Measurements from ENCODE around the gene ARHGAP1. TPM values are rescaled to one million over a fixed set of nuclear protein-coding genes. Genes with fewer than 3 reads are reported as not detected.

The ARHGAP1 gene
- total RNA-seq, 4 donors from 2014 or later, result 30.8 to 57.9 (median 47.7) TPM

GRCh38 chr11:46694607-46695006 lies 5.8 kb downstream of the ARHGAP1 start:
- no peak overlapping the region for H3K27ac ChIP-seq
- peaks cover 18 to 30% of the 10 kb centered on the region in 2 donors for H3K36me3 ChIP-seq
- no peaks in the 10 kb centered on the region for H3K9me3 ChIP-seq
- no peak for DNase-seq
- TF ChIP-seq CTCF (IDR thresholded peaks at IDR 0.05), result no peak
- no peak for TF ChIP-seq POLR2A (IDR thresholded peaks at IDR 0.05)
- H3K27me3 ChIP-seq, result no peaks in the 10 kb centered on the region
- WGBS, 2 donors, result 78 to 83% methylated on average over 7 of the region's 7 CpGs
- peaks cover 5 to 26% of the 10 kb centered on the region in 2 donors for H3K4me1 ChIP-seq
- H3K4me3 ChIP-seq (replicated peaks in 1 of 3), result no peak overlapping the region
- intact Hi-C loops (cut with DNase I), result no loop called here

- Histone ChIP-seq H3K4me3 (replicated peaks in 1 of 3) (no peak overlapping the region), H3K4me1 (peaks cover 0 to 21% of the 10 kb centered on the region in 2 donors), H3K36me3 (peaks cover 18 to 30% of the 10 kb centered on the region in 2 donors)
Observed at GRCh38 chr11:46694072-46694471, 6.3 kb downstream of the ARHGAP1 start.

GRCh38 chr11:46693597-46694012 lies 6.8 kb downstream of the ARHGAP1 start:
- no peak overlapping the region for H3K4me3 ChIP-seq (replicated peaks in 1 of 3)
- TF ChIP-seq CTCF (IDR thresholded peaks at IDR 0.05) (no peak), POLR2A (IDR thresholded peaks at IDR 0.05) (no peak)
- no peak overlapping the region for H3K27ac ChIP-seq
- H3K4me1 ChIP-seq, result peaks cover 0 to 16% of the 10 kb centered on the region in 2 donors
- no peaks in the 10 kb centered on the region for H3K27me3 ChIP-seq
- peaks cover 18 to 30% of the 10 kb centered on the region in 2 donors for H3K36me3 ChIP-seq
- intact Hi-C loops (cut with DNase I), result no loop called here
- no peaks in the 10 kb centered on the region for H3K9me3 ChIP-seq
- 81 to 100% methylated on average over 2 of the region's 2 CpGs for WGBS, 2 donors
- DNase-seq, result no peak

More at GRCh38 chr11:46694072-46694471, 6.3 kb downstream of the ARHGAP1 start:
- H3K9me3 ChIP-seq, result no peaks in the 10 kb centered on the region
- no peak for DNase-seq
- no peak overlapping the region for H3K27ac ChIP-seq
- no peaks in the 10 kb centered on the region for H3K27me3 ChIP-seq
- 89 to 90% methylated on average over 6 of the region's 6 CpGs for WGBS, 2 donors
- intact Hi-C loops (cut with DNase I), result no loop called here
- TF ChIP-seq POLR2A (IDR thresholded peaks at IDR 0.05), result no peak
- no peak for TF ChIP-seq CTCF (IDR thresholded peaks at IDR 0.05)

GRCh38 chr11:46692450-46692849 lies 8.0 kb downstream of the ARHGAP1 start:
- no peak overlapping the region for H3K27ac ChIP-seq
- H3K9me3 ChIP-seq, result no peaks in the 10 kb centered on the region
- no peak for DNase-seq
- H3K4me1 ChIP-seq, result peaks cover 0 to 7% of the 10 kb centered on the region in 2 donors
- intact Hi-C loops (cut with DNase I), result no loop called here
- WGBS, 2 donors, result 88 to 89% methylated on average over 4 of the region's 4 CpGs
- no peak overlapping the region for H3K4me3 ChIP-seq (replicated peaks in 1 of 3)
- peaks cover 23 to 33% of the 10 kb centered on the region in 2 donors for H3K36me3 ChIP-seq
- H3K27me3 ChIP-seq, result no peaks in the 10 kb centered on the region
- TF ChIP-seq CTCF (IDR thresholded peaks at IDR 0.05), result no peak
- TF ChIP-seq POLR2A (IDR thresholded peaks at IDR 0.05), result no peak

GRCh38 chr11:46690702-46691101 lies 9.7 kb downstream of the ARHGAP1 start:
- no peaks in the 10 kb centered on the region for H3K9me3 ChIP-seq
- no peak for DNase-seq
- H3K4me1 ChIP-seq, result no peaks in the 10 kb centered on the region
- TF ChIP-seq CTCF (IDR thresholded peaks at IDR 0.05) (no peak), POLR2A (IDR thresholded peaks at IDR 0.05) (no peak)
- no peak overlapping the region for H3K4me3 ChIP-seq (replicated peaks in 1 of 3)
- peaks cover 29 to 48% of the 10 kb centered on the region in 2 donors for H3K36me3 ChIP-seq
- H3K27me3 ChIP-seq, result no peaks in the 10 kb centered on the region
- intact Hi-C loops (cut with DNase I), result no loop called here
- no peak overlapping the region for H3K27ac ChIP-seq
- WGBS, 2 donors, result 97% methylated on average over 1 of the region's 1 CpG

All from thyroid gland (tissue), 4 donors.